Ectodermal cell (in vitro differentiated cells): ENCODE results near the gene DPP10.

ENCODE experiments used
- H3K27ac ChIP-seq: 2 replicates; pipeline ENCODE4 v1.7.0; 2013; ENCODE audit warnings: mild to moderate bottlenecking, low read depth, low read length; ENCODE audit not compliant: insufficient read depth, poor library complexity, severe bottlenecking
- H3K27me3 ChIP-seq: 2 replicates; pipeline ENCODE4 v1.7.0; 2013; ENCODE audit warnings: mild to moderate bottlenecking, low read length; ENCODE audit not compliant: insufficient read depth, control insufficient read depth, poor library complexity, severe bottlenecking
- H3K36me3 ChIP-seq: one replicate; pipeline ENCODE4 v1.7.0; 2013; ENCODE audit warnings: low read length; ENCODE audit not compliant: control insufficient read depth, insufficient read depth
- H3K4me1 ChIP-seq: one replicate; pipeline ENCODE4 v1.7.0; 2013; ENCODE audit warnings: low read length; ENCODE audit not compliant: control insufficient read depth, insufficient read depth
- H3K4me3 ChIP-seq: 2 replicates; pipeline ENCODE4 v1.7.0; 2013; ENCODE audit warnings: low read depth, low read length, control low read depth; ENCODE audit not compliant: insufficient read depth
- H3K9me3 ChIP-seq: 2 replicates; pipeline ENCODE4 v1.7.0; 2013; ENCODE audit warnings: mild to moderate bottlenecking, low read length, moderate library complexity; ENCODE audit not compliant: control insufficient read depth
- WGBS, 2 experiments: methylation state at CpG; one replicate each; pipeline ENCODE4 v1.1.7; 2013; ENCODE audit warnings: missing lambda C conversion rate in 2 of 2; 5-methylcytosine and 5-hydroxymethylcytosine counted together

The DPP10 gene

DNA sequence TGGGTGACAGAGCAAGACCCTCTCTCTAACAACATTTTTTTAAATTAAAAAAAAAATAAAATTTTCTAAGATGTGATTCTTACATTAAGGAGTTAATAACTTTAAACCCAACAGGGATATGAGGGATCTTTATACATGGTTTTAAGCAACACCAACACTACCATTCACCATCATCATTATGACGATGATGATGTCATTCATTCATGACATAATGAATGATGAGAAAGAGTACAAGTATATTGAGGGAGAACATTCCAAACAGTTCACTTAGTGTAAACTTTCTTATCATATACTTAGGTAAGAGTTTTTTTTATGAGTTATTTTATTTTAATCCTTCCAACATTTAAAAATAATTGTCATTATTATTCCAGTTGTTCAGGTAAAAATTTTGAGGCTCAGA lies 863.3 kb downstream of the DPP10 start:
- Histone ChIP-seq H3K9me3 (no peaks in the 10 kb centered on the region), H3K4me3 (no peak overlapping the region), H3K4me1 (no peaks in the 10 kb centered on the region), H3K27ac (no peak overlapping the region), H3K36me3 (no peaks in the 10 kb centered on the region), H3K27me3 (no peaks in the 10 kb centered on the region)
- WGBS, 2 experiments: no CpG with 5 or more reads among the region's 1 CpG

DNA sequence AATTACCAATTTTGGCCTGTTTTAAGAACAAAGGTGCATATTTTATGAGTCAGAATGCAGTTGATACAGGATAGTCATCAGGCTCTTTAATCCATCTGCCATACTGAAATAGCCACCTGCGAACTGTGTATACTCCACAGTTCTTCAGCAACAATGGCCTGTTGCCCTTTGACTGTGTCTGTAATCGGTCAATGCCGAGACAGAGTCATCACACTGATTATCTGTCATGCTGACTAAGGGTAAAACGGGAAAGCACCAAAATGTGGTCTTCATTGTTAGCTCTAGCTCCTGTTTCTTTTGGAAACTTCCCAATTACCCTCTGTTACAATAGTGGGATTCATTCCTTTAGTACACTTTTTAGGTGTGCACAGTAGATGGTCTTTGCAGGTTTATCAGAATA lies 871.7 kb downstream of the DPP10 start:
- Histone ChIP-seq H3K4me3 (no peak overlapping the region), H3K27me3 (no peaks in the 10 kb centered on the region), H3K36me3 (no peaks in the 10 kb centered on the region), H3K9me3 (no peaks in the 10 kb centered on the region), H3K27ac (no peak overlapping the region), H3K4me1 (no peaks in the 10 kb centered on the region)
- 91 to 94% methylated on average over 4 of the region's 4 CpGs for WGBS, 2 experiments

DNA sequence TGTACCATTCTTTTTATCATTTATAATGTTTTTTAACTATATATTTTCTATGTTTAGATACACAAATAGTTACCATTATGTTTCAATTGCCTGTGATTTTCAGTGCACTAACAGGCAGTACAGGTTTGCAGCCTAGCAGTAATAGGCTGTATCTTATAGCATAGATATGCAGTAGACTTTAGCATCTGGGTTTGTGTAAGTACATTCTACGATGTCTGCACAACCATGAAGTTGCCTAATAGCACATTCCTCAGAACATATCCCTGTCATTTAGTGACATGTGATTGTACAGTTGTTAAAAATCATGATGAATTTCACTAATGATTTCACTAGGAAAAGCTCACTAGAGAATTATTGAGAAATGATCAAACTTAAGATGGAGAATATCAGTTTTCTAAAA lies 884.6 kb downstream of the DPP10 start:
- H3K27me3 ChIP-seq: no peaks in the 10 kb centered on the region
- H3K36me3 ChIP-seq: no peaks in the 10 kb centered on the region
- H3K9me3 ChIP-seq: no peaks in the 10 kb centered on the region
- no peak overlapping the region for H3K4me3 ChIP-seq
- WGBS, 2 experiments: 100% methylated on average over 1 of the region's 1 CpG; no CpG with 5 or more reads in 1 of the 2 experiments
- H3K27ac ChIP-seq: no peak overlapping the region
- H3K4me1 ChIP-seq: no peaks in the 10 kb centered on the region

DNA sequence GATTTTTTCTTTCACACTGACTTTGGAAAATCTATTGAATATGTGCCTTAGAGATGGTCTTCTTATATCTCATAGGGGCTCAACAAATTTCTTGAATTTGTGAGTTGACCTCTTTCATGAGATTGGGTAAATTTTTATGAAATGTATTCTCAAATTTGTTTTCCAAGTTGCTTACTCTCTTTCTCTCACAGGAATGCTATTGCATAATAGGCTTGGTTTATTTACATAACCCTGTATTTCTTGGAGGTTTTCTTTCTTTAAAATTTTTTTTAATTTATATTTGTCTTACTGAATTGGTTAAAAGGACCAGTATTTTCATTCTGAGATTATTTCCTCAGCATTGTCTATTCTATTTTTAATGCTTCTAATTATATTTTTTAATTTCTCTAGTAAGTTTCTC lies 917.1 kb downstream of the DPP10 start:
- Histone ChIP-seq H3K4me3 (no peak overlapping the region), H3K4me1 (peaks cover 7% of the 10 kb centered on the region), H3K27ac (no peak overlapping the region), H3K36me3 (no peaks in the 10 kb centered on the region), H3K27me3 (no peaks in the 10 kb centered on the region), H3K9me3 (no peaks in the 10 kb centered on the region)

DNA sequence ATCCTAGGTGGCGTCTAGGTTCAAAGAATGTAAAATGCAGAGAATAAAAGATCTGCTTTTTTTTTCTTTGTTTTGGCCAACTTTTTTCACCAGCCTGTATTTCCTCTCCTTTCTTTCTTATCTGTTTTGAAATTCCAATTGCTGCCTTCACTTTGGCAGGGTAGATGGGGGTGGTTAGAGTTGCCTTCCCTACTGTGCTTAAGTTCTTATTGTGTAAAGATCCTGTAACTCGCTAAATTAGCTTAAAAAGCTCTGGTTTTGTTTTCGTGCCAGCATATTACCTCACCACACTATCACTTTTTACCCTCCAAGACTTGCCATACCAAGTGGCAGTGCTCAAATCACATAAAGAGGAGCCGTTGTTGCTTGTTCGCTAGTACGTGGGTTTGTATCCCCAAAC lies 921.7 kb downstream of the DPP10 start:
- 22 to 25% methylated on average over 6 of the region's 6 CpGs for WGBS, 2 experiments
- no peaks in the 10 kb centered on the region for H3K27me3 ChIP-seq
- H3K9me3 ChIP-seq: no peaks in the 10 kb centered on the region
- no peak overlapping the region for H3K4me3 ChIP-seq
- H3K27ac ChIP-seq: no peak overlapping the region
- H3K36me3 ChIP-seq: no peaks in the 10 kb centered on the region
- peaks cover 9% of the 10 kb centered on the region for H3K4me1 ChIP-seq

DNA sequence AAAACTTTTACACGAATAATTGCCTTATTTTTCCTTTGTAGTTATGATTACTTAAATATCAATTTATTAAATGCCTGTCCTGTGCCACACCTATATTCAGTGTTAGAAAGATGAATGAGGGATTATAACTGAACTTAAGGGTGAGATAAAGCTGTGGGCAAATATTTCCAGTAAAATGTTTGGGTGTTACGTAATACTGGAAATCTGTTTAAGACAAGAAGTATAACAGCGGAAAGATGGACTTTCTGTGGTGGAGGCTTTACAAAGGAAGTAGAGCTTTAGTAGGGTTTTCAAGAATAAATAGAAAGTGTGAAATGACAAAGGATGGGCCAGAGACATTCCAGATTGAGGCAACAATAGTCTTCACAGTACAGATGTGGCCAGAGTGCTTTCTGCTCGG lies 927.0 kb downstream of the DPP10 start:
- 97 to 99% methylated on average over 3 of the region's 4 CpGs for WGBS, 2 experiments
- Histone ChIP-seq H3K27me3 (no peaks in the 10 kb centered on the region), H3K36me3 (no peaks in the 10 kb centered on the region), H3K4me3 (no peak overlapping the region), H3K27ac (no peak overlapping the region), H3K4me1 (peaks cover 3% of the 10 kb centered on the region), H3K9me3 (peaks cover 2% of the 10 kb centered on the region)

DNA sequence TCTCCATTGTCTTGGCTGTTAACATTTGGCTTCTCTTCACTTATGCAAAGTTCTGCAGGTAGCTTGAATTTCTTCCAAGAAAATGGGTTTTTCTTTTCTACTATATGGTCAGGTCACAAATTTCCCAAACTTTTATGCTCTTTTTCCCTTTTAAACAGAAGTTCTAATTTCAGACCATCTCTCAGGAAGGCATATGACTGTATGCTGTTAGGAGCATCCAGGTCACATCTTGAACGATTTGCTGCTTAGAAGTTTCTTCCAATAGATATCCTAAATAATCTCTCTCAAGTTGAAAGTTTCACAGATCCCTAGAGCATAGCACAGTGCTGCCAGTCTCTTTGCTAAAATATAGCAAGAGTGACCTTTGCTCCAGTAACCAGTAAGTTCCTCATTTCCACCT lies 932.5 kb downstream of the DPP10 start:
- peaks cover 4% of the 10 kb centered on the region for H3K9me3 ChIP-seq
- no peaks in the 10 kb centered on the region for H3K36me3 ChIP-seq
- 88 to 94% methylated on average over 1 of the region's 1 CpG for WGBS, 2 experiments
- no peak overlapping the region for H3K27ac ChIP-seq
- no peak overlapping the region for H3K4me3 ChIP-seq
- no peaks in the 10 kb centered on the region for H3K27me3 ChIP-seq
- H3K4me1 ChIP-seq: no peaks in the 10 kb centered on the region

DNA sequence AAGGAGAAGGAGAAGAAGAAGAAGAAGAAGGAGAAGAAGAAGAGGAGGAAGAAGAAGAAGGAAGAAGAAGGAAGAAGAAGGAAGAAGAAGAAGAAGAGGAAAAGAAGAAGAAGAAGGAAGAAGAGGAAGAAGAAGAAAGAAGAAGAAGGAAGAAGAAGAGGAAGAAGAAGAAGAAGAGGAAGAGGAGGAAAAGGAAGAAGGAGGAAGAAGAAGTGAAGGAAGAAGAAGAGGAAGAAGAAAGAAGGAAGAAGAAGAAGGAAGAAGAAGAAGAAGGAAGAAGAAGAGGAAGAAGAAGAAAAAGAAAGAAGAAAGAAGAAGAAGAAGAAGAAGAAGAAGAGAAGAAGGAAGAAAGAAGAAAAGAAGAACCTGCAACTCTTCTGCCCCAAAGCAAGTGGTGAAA lies 942.0 kb downstream of the DPP10 start:
- H3K36me3 ChIP-seq: no peaks in the 10 kb centered on the region
- no peak overlapping the region for H3K27ac ChIP-seq
- H3K9me3 ChIP-seq: peaks cover 5% of the 10 kb centered on the region
- H3K4me3 ChIP-seq: no peak overlapping the region
- H3K4me1 ChIP-seq: no peaks in the 10 kb centered on the region
- no peaks in the 10 kb centered on the region for H3K27me3 ChIP-seq

DNA sequence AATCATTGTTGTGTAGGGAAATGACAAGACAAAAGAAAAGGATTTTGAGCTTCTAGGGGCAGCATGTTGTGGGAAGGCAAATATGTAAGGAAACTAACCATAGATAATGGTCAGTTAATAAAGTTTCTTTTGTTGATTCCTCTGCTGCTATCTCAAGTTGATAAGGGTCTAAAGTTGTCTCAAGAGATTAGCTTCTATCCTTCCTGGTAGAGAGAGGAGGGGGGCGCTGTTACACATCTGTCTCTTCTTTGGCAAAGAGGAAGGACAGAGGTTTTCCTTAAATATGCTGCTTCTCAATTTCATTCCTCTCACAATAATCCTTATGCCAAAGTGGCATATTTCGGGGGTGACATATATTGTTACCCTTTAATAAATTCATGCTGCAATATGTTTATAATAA lies 944.0 kb downstream of the DPP10 start:
- no peaks in the 10 kb centered on the region for H3K4me1 ChIP-seq
- no peak overlapping the region for H3K27ac ChIP-seq
- H3K36me3 ChIP-seq: no peaks in the 10 kb centered on the region
- H3K4me3 ChIP-seq: no peak overlapping the region
- H3K27me3 ChIP-seq: no peaks in the 10 kb centered on the region
- H3K9me3 ChIP-seq: peaks cover 5% of the 10 kb centered on the region
- 100% methylated on average over 1 of the region's 2 CpGs; no CpG with 5 or more reads in 1 of the 2 experiments for WGBS, 2 experiments

DNA sequence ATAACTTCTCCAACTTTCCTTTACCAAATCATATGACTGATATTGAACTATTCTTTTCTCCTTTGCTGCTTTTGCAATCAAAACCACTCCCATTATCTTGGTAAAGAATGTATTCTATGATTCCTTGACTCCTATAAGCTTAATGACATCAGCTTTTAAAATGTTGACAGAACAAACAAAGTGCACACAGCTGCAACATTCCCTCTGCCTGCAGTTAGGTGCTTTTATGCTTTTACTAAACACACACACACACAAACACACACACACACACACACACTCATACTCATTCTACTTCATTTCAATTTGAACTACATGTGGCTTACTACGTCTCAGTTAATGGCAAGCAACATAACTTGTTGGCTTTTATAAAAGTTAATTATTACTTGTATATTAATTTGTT lies 946.6 kb downstream of the DPP10 start:
- Histone ChIP-seq H3K4me1 (no peaks in the 10 kb centered on the region), H3K27ac (no peak overlapping the region), H3K36me3 (no peaks in the 10 kb centered on the region), H3K4me3 (no peak overlapping the region), H3K9me3 (no peaks in the 10 kb centered on the region), H3K27me3 (no peaks in the 10 kb centered on the region)
- no CpG with 5 or more reads among the region's 1 CpG for WGBS, 2 experiments

DNA sequence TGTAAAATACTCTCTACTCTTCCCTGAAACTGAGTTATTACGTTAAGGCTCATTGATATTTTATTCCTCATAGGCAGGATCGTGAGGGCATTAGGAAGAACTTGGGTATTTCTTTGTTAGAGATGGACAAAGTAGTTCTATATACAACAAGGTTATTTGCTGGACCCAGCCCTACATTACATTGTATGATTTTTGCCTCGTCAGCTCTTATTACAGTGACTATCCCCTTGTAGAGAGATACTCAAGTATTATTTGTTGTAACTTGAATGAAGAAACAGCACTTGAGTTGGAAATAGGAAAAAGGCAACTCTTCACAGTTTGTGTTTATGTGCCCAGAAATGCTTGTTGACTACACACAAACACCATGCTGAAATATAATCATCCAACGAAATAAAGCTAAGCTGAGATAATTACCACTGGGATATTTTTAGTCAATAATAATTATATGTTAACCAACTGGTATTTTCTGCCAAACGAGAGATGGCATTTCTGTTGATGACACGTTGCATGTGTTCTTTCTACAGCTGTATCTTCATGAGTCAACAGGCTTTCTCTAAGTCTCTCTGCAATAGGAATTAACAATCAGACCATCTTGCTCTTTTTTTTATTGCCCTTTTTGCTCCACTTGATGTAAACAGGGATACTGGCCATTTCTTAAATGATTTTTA lies 947.6 kb downstream of the DPP10 start:
- no peak overlapping the region for H3K27ac ChIP-seq
- H3K36me3 ChIP-seq: no peaks in the 10 kb centered on the region
- H3K9me3 ChIP-seq: no peaks in the 10 kb centered on the region
- WGBS, 2 experiments: 95 to 97% methylated on average over 4 to 5 of the region's 6 CpGs
- H3K27me3 ChIP-seq: no peaks in the 10 kb centered on the region
- no peaks in the 10 kb centered on the region for H3K4me1 ChIP-seq
- no peak overlapping the region for H3K4me3 ChIP-seq
